Skeletal muscle tissue (tissue), 4 donors: ENCODE data around the gene BCO2. TPM values are rescaled to one million over a fixed set of nuclear protein-coding genes. Genes with fewer than 3 reads are reported as not detected.
A peak's percentile ranks its signal among the peaks of the same experiment; 100 is the strongest.
"Not testable (repeated sequence)": the region's sequence is repeated elsewhere in the genome, so short reads cannot be mapped to it uniquely, and the experiment has no call there.

Source experiments
- H3K27ac ChIP-seq: one replicate; pipeline ENCODE4 v1.7.0; 2013; ENCODE audit warnings: mild to moderate bottlenecking, low read depth, low read length, inconsistent platforms
- H3K27me3 ChIP-seq, 3 donors: one replicate each; pipeline ENCODE4 v1.7.0; 2013; ENCODE audit warnings: low read length in 3 of 3; ENCODE audit not compliant: control insufficient read depth in 3 of 3, insufficient read depth in 3 of 3
- H3K36me3 ChIP-seq, 3 donors: one replicate each; pipeline ENCODE4 v1.7.0; 2013; ENCODE audit warnings: low read length in 3 of 3; ENCODE audit not compliant: control insufficient read depth in 3 of 3, insufficient read depth in 3 of 3
- H3K4me1 ChIP-seq, 3 donors: one replicate each; pipeline ENCODE4 v1.7.0; 2013; ENCODE audit warnings: low read length in 3 of 3, mild to moderate bottlenecking in 3 of 3; ENCODE audit not compliant: control insufficient read depth in 3 of 3, insufficient read depth in 3 of 3
- H3K4me3 ChIP-seq, 3 donors: one replicate each; pipeline ENCODE4 v1.7.0; 2013; ENCODE audit warnings: low read length in 3 of 3
- H3K9ac ChIP-seq, 3 donors: one replicate each; pipeline ENCODE4 v1.7.0; 2013; ENCODE audit warnings: low read length in 3 of 3, mild to moderate bottlenecking in 3 of 3, moderate library complexity in 2 of 3, low read depth in 1 of 3
- H3K9me3 ChIP-seq, 3 donors: one replicate each; pipeline ENCODE4 v1.7.0; 2013; ENCODE audit warnings: low read length in 3 of 3; ENCODE audit not compliant: control insufficient read depth in 3 of 3
- total RNA-seq: library from RNA; depleted of rRNA; stranded (reverse); fragments of >200 nt; gene quantifications from one replicate; pipeline ENCODE4 v1.2.3, GENCODE V29; 2014
- donor health status: Osteomylitis.

BCO2 gene
- total RNA-seq, 1 donor from 2014 or later, result 9.4 TPM

DNA sequence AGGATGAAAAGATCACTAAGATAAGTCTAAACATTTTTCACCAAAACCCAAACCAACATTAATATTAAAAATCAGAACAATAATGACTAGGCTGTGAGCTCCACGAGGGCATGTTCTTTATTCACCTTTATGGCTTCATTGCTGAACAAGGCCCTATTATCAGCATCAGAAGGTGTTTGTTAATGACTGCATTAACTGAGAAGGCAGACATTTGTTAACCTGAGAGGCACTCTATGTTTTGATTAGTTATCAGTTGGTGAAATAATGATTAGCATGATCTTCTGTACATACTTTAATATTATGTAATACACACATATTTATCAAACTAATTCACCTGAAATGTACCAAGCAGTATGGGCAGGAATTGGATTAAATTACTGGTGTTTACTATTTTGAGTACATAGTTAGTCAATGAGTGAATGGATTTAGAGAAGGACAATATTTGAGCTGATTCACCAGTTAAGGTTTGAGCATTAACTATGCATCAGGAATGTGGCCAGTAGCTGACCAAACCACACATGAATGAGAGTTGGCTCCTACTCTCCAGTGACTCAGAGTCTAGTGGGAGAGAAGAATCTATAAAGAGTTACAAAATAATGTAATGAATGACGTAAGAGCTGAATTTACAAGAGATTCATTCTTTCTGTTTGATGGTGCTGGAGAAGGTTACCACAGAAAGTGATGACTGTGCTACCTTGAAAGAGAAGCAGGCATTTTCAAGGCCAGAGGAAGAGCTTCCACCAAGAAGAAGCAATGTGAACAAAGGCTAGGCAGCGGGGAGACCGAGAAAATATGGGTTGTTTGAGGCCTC lies 18.2 kb upstream of the BCO2 start:
- H3K36me3 ChIP-seq, result no peaks in the 10 kb centered on the region
- H3K9me3 ChIP-seq, result no peaks in the 10 kb centered on the region
- H3K4me1 ChIP-seq, result peaks cover 8 to 12% (median 12%) of the 10 kb centered on the region in 3 donors
- no peak overlapping the region for H3K27ac ChIP-seq
- H3K9ac ChIP-seq, result no peak overlapping the region
- no peaks in the 10 kb centered on the region for H3K27me3 ChIP-seq
- H3K4me3 ChIP-seq, result no peak overlapping the region

DNA sequence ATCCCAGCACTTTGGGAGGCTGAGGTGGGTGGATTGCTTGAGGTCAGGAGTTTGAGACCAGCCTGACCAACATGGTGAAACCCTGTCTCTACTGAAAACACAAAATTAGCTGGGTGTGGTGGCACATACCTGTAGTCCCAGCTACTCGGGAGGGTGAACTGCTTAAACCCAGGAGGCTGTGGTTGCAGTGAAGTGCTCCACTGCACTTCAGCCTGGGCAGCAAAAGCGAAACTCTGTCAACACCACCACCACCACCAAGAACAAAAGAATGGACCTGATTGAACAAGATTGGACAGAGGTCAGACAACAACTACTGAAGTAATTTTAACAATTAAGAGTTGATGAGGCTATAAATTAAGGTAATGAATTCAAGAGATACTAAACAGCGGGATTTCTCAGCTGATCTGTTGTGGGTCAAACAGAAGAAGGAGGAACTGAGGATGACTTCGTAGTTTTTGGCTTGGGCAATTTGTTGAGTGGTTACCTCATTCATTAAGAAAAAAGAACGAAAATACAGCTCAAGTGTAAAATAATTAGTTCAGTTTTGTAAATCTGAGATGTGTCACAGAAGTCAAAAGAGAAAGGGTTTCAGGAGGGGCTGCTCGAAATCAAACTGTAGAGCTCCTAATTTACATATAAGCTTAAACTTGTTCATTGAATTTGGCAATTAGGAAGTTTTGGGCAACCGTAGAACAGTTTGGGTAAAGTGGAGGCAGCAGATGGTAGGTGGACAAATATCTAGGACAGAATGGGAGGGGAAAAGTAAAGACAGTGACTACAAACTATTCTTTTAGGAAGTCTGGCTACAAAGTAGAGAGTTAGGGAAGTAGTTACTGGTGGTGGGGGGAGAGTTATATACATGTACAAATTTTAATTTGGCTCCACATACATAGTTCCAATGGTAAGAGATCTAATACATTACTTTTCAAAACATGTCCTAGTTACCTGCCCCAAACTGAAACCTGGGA lies 15.9 kb upstream of the BCO2 start:
- Histone ChIP-seq H3K4me3 (no peak overlapping the region), H3K27ac (peak overlapping the region; percentile 43), H3K4me1 (peaks cover 12 to 18% (median 13%) of the 10 kb centered on the region in 3 donors), H3K27me3 (no peaks in the 10 kb centered on the region), H3K9me3 (no peaks in the 10 kb centered on the region), H3K9ac (no peak overlapping the region), H3K36me3 (no peaks in the 10 kb centered on the region)

DNA sequence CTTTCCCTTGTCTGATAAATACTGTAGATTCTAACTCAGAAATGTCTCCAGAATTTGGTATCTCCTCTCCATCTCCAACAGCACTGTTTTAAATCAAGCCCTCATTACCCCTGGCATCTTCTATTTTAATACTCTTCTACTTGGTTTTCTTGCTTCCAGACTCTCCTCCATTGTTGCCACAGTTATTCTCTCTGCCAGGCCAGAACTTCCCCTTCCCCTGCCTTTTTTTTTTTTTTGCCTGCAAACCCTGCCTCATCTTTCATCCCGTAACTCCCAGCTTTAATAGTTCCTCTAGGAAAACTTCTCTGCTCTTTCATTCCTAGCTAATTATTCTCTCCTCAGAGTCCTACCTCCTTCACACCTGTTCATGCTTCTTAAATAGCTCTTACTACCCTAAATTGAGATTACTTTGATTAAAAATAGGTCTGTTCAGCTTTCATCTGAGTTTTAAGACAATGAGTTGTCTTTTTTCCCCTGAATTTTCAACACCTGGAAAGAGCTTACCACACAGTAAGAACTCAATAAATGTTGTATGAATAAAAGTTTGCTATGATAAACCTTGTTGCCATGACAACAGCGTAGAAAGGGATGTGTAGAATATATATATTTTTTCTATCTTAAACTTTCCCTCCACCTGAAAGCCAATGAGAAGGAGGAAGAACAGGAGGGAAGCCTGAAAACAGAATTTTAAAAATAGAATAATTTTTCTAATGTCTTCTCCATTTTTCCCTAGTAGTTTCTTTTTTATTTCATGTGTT lies 15.0 kb upstream of the BCO2 start:
- Histone ChIP-seq H3K4me1 (peaks cover 12 to 18% (median 13%) of the 10 kb centered on the region in 3 donors), H3K27ac (no peak overlapping the region), H3K27me3 (no peaks in the 10 kb centered on the region), H3K4me3 (no peak overlapping the region), H3K9ac (no peak overlapping the region), H3K36me3 (no peaks in the 10 kb centered on the region), H3K9me3 (no peaks in the 10 kb centered on the region)

DNA sequence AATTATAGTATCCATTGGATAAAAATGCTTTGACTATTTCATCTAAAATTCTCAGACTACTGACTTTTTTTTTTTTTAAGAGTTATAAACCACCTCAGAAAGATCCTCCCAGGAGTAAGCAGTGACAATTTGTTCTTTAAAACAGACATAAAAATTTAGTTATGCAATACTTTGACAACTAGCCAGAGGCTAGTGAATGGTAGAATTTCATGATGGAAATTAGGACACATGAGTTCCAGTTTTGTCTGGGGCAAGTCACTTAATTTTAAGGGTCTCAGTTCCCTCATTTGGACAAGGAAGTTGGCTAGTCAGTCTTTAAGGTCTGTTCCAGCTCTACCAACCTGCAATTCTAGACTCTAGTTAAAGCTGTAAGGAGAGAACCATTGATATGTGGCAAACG lies 14.3 kb upstream of the BCO2 start:
- Histone ChIP-seq H3K9ac (no peak overlapping the region), H3K36me3 (no peaks in the 10 kb centered on the region), H3K4me1 (peaks cover 12 to 18% (median 13%) of the 10 kb centered on the region in 3 donors), H3K27ac (peak overlapping the region; percentile 8), H3K4me3 (no peak overlapping the region), H3K27me3 (no peaks in the 10 kb centered on the region), H3K9me3 (no peaks in the 10 kb centered on the region)

DNA sequence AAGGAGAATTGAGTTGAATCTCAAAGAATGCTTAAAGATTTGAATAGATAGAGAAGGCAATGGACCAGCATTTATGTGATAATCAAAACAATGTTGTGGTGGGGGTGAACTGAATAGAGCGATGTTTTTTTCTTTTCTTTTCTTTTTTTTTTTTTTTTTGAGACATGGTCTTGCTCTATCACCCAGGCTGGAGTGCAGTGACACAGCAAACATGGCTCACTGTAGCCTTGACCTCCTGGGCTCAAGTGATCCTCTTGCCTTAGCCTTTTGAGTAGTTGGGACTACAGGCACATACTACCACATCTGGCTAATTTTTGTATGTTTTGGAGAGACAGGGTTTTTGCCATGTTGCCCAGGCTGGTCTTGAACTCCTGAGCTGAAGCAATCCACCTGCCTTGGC lies 13.1 kb upstream of the BCO2 start:
- peaks cover 15 to 18% (median 17%) of the 10 kb centered on the region in 3 donors for H3K4me1 ChIP-seq
- not testable (repeated sequence) for H3K27ac ChIP-seq, H3K36me3 ChIP-seq, H3K27me3 ChIP-seq, H3K9me3 ChIP-seq, H3K9ac ChIP-seq, H3K4me3 ChIP-seq

DNA sequence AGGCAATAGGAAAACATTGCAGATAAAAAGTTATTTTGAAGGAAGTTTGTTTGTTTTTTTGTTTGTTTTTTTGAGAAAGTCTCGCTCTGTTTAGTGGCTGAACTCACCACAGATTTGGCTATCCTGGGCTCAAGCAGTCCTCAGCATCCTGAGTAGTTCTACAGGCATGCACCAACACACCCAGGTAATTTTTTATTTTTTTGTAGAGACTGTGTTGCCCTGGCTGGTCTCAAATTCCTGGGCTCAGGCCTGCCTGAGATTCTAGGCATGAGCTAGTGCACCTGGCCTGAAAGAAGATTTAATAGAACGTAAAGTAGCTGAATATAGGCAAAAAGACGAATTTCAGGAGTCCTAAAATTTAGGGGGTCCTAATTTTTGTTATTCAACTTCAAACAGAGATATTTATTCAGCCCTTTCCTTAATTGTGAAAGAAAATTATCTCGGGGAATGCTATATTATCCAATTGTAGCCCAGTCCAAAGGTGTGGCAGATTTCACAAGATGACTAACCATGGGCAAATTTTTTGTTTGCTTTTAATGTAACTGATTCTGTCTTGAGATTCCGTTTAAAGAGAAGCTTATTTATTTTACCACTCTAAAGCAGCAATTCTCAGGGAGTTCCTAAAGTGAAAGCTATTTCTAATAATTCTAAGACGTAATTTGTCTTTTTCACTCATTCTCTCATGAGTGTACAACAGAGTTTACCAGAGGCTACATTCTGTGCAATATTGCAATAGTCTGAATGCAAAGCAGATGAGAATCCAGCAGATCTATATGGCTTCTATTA lies 12.4 kb upstream of the BCO2 start:
- no peaks in the 10 kb centered on the region for H3K27me3 ChIP-seq
- no peaks in the 10 kb centered on the region for H3K36me3 ChIP-seq
- peaks cover 10 to 18% (median 17%) of the 10 kb centered on the region in 3 donors for H3K4me1 ChIP-seq
- H3K4me3 ChIP-seq, result peak overlapping the region in 1 of 3 donors; percentile 57
- peak overlapping the region; percentile 2 to 70 (median 47) for H3K9ac ChIP-seq
- H3K27ac ChIP-seq, result no peak overlapping the region
- H3K9me3 ChIP-seq, result no peaks in the 10 kb centered on the region

DNA sequence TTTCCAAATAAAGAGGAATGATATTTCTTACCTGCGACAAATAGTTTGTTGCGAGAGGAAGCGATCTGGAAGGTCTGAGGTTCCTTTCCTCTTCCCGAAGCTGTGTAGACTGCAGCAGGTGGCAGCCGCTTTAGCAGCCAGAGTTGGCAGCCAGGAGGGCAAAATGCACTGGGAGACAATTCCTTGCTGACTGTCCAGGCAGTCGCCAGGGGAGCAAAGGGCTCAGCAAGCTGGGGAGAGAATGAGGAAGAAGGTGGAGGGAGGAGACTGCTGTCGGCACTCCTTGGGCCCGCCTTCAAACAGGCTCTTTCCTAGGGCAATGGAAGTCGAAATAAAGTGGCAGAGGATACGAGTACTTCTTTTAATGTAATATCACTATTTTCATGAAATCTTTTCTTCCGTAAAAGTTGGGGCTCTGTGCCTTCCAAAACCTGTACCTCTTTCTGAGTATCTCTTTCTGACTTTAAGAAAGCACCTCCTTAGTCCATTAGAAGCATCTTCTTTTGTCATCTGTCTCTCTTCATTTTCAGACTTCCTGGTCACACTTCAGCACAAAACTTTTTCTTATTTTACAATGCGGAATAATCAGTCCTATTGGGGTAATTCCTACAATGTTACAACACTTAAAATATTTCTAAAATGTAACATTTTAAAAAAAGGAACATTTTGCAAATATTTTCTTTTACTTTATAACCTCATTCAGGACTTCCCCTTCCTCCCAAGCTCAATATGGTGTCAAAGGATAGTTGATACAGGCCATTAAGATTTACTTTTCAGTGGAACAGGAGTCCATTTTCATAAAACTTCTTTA lies 11.2 kb upstream of the BCO2 start, which contains the start of gene IL18:
Gene IL18, minus strand, starts transcription at position 220 of the 811 bp plus-strand sequence. CDS start 9,041 bp downstream, outside the sequence.
- Histone ChIP-seq H3K9ac (peak within 1 kb of the TSS; percentile 2 to 73 (median 70)), H3K27me3 (no peaks in the 10 kb centered on the region), H3K4me1 (peaks cover 10 to 18% (median 17%) of the 10 kb centered on the region in 3 donors), H3K9me3 (no peaks in the 10 kb centered on the region), H3K27ac (peak within 1 kb of the TSS; percentile 14), H3K36me3 (no peaks in the 10 kb centered on the region), H3K4me3 (peak within 1 kb of the TSS; percentile 24 to 64 (median 57))

DNA sequence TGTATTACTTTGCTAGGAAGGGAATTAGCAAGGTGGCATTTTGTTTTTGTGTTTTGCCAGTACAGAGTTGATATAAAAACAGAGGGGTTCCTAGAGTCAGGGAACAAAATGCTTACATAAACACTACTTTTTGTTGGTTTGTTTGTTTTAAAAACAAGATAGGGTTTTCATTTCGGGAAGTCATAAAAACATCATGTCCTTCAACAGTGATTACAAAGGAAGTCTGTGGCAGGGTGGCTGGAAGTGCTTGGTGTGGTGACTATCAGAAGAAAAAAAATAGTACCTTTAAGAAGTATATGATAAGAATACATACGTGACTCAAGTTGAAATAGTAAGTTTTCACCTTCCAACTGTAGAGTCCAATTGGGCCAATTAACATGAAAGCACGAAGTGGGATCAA lies 10.3 kb upstream of the BCO2 start:
- Histone ChIP-seq H3K9ac (no peak overlapping the region), H3K27me3 (no peaks in the 10 kb centered on the region), H3K36me3 (no peaks in the 10 kb centered on the region), H3K4me1 (peaks cover 10 to 17% (median 16%) of the 10 kb centered on the region in 3 donors), H3K27ac (no peak overlapping the region), H3K9me3 (no peaks in the 10 kb centered on the region), H3K4me3 (no peak overlapping the region)
